ENCODE data around the gene MUC20.
A peak's percentile ranks its signal among the peaks of the same experiment; 100 is the strongest.
"Not testable (repeated sequence)": the region's sequence is repeated elsewhere in the genome, so short reads cannot be mapped to it uniquely, and the experiment has no call there.

Gene MUC20

DNA sequence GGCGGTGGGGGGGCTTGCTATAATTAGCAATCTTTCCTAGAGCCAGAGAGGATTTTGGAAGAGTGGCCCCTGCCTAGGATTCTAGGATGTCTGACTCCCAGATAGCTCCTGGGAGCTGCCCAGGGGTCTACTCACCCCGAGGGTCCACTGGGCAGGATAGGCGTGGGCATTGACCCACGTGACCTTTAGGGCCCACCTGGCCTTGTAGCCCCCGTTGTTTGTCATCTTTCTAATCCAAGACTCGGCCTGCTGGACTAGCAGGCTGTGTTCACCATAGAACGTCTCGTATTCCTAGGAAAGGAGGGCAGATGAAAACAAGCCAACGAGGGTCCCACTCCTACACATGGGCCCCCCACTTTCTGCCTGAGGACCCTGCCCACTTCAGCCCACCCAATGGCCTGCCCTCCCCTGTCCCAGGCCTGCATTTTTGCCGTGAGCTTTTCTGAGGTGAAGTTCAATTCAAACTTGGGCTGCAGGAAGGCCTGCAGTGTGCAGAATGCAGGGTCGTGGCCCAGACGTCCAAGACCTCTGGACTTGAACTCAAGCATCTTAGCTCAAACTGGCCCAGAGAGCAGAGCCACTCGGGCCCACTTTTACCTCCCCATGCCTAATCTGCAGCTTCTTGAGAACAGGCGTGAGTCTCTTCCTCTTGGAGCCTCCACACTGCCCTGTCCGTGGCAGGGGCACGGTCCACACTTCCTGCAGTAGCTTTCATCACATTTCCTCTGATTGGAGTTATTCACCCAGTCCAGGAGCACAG lies 49.5 kb downstream of the MUC20 start:
- Histone ChIP-seq H3K4me3 (ENCODE audit: low read length in 2 of 2) (no peak overlapping the region), H3K9me3 (ENCODE audit: control insufficient read depth in 2 of 2, low read length in 2 of 2) (no peaks in the 10 kb centered on the region), H3K27ac (ENCODE audit: low read depth in 2 of 2, low read length in 2 of 2) (no peak overlapping the region), H3K27me3 (ENCODE audit: control insufficient read depth in 2 of 2, insufficient read depth in 2 of 2, low read length in 2 of 2) (no peaks in the 10 kb centered on the region), H3K9ac (ENCODE audit: low read depth in 1 of 2, low read length in 2 of 2) (no peak overlapping the region), H3K4me1 (ENCODE audit: control insufficient read depth in 2 of 2, insufficient read depth in 2 of 2, low read length in 2 of 2) (no peaks in the 10 kb centered on the region), H3K36me3 (ENCODE audit: control insufficient read depth in 2 of 2, insufficient read depth in 2 of 2, low read length in 2 of 2) (peaks cover 27 to 67% of the 10 kb centered on the region in 2 donors)

DNA sequence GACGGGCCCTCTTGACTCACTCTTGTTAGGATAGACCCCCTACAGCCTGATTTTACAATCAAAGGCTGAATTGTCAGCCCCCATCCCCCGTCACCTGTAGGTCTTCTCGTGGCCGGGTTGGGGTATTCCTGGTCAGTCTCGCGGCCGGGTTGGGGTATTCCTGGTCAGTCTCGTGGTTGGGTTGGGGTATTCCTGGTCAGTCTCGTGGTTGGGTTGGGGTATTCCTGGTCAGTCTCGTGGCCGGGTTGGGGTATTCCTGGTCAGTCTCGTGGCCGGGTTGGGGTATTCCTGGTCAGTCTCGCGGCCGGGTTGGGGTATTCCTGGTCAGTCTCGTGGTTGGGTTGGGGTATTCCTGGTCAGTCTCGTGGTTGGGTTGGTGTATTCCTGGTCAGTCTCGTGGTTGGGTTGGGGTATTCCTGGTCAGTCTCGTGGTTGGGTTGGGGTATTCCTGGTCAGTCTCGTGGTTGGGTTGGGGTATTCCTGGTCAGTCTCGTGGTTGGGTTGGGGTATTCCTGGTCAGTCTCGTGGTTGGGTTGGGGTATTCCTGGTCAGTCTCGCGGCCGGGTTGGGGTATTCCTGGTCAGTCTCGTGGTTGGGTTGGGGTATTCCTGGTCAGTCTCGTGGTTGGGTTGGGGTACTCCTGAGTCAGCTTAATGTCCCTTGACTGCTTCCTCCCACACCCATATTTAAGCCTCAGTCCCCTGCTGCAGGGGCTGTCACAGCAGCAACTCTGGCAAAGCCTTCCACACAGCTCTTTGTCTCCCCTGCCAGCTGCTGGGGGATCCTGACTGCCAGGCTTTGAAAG lies 50.3 kb downstream of the MUC20 start:
- H3K4me1 ChIP-seq (ENCODE audit: control insufficient read depth in 2 of 2, insufficient read depth in 2 of 2, low read length in 2 of 2); H3K9ac ChIP-seq (ENCODE audit: low read depth in 1 of 2, low read length in 2 of 2); H3K27me3 ChIP-seq (ENCODE audit: control insufficient read depth in 2 of 2, insufficient read depth in 2 of 2, low read length in 2 of 2); H3K27ac ChIP-seq (ENCODE audit: low read depth in 2 of 2, low read length in 2 of 2); H3K4me3 ChIP-seq (ENCODE audit: low read length in 2 of 2); H3K9me3 ChIP-seq (ENCODE audit: control insufficient read depth in 2 of 2, low read length in 2 of 2): not testable (repeated sequence)
- H3K36me3 ChIP-seq (ENCODE audit: control insufficient read depth in 2 of 2, insufficient read depth in 2 of 2, low read length in 2 of 2): peaks cover 27 to 60% of the 10 kb centered on the region in 2 donors

DNA sequence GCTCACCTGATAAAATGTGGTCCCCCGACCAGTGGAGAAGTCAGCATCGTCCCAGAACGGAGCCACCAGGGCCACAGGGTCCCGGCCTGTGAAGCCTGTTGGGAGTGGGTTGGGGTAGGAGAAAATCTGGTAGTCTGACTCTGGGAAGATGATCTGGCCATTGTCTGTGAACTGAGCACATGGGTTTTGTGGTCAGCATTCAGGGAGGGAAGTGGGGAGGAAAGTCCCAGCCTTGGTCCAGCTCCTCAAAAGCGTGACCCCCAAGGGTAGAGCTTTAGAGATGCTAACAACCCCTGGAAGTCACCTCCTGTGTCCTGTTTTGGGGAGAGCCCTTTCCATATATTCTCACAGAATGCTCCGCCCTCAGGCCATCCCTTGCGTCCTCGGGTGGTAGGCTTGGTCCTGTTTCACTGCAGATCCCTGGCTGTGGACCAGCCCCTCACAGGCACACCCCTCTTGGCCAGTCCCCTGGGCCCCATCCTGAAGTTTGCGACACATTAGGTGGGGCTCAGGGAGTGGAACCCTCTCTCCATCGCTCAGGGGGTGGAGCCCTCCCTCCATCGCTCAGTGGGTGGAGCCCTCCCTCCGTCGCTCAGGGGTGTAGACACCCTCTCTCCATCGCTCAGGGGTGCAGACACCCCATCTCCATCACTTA lies 51.0 kb downstream of the MUC20 start:
- H3K9me3 ChIP-seq (ENCODE audit: control insufficient read depth in 2 of 2, low read length in 2 of 2): peaks cover 0 to 2% of the 10 kb centered on the region in 2 donors
- no peaks in the 10 kb centered on the region for H3K4me1 ChIP-seq (ENCODE audit: control insufficient read depth in 2 of 2, insufficient read depth in 2 of 2, low read length in 2 of 2)
- peaks cover 26 to 54% of the 10 kb centered on the region in 2 donors for H3K36me3 ChIP-seq (ENCODE audit: control insufficient read depth in 2 of 2, insufficient read depth in 2 of 2, low read length in 2 of 2)
- no peak overlapping the region for H3K27ac ChIP-seq (ENCODE audit: low read depth in 2 of 2, low read length in 2 of 2)
- no peaks in the 10 kb centered on the region for H3K27me3 ChIP-seq (ENCODE audit: control insufficient read depth in 2 of 2, insufficient read depth in 2 of 2, low read length in 2 of 2)
- no peak overlapping the region for H3K9ac ChIP-seq (ENCODE audit: low read depth in 1 of 2, low read length in 2 of 2)
- H3K4me3 ChIP-seq (ENCODE audit: low read length in 2 of 2): no peak overlapping the region

DNA sequence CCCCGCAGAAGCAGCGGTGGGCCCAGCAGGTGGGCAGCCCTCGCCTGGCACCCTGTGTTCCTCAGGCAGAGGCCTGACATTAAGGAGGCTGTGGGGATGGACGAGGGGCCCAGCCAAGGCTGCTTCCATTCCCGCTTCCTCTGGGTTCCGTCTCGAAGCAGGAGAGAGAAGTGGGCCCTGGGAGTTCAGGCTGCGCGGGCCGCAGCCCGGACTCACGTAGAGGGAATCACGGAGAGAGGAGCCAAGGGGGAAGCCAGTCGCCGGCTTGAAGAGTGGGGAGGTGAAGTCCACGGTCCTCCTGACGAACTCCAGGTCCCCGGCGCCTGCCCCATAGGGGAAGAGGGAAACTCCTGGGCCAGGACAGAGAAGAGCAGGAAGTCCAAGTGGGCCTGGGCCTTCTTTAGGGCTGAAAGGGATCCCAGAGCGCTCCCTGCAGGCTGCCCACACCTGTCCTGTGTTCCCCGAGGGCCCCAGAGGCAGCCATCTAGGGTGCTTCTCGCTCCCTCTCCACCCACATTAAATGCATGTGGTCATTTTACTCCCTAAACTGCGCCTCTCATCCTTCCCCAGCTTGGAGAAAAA lies 53.3 kb downstream of the MUC20 start:
- Histone ChIP-seq H3K4me3 (ENCODE audit: low read length in 2 of 2) (no peak overlapping the region), H3K27me3 (ENCODE audit: control insufficient read depth in 2 of 2, insufficient read depth in 2 of 2, low read length in 2 of 2) (no peaks in the 10 kb centered on the region), H3K36me3 (ENCODE audit: control insufficient read depth in 2 of 2, insufficient read depth in 2 of 2, low read length in 2 of 2) (peaks cover 23 to 48% of the 10 kb centered on the region in 2 donors), H3K9ac (ENCODE audit: low read depth in 1 of 2, low read length in 2 of 2) (no peak overlapping the region), H3K4me1 (ENCODE audit: control insufficient read depth in 2 of 2, insufficient read depth in 2 of 2, low read length in 2 of 2) (no peaks in the 10 kb centered on the region), H3K27ac (ENCODE audit: low read depth in 2 of 2, low read length in 2 of 2) (no peak overlapping the region), H3K9me3 (ENCODE audit: control insufficient read depth in 2 of 2, low read length in 2 of 2) (peaks cover 0 to 2% of the 10 kb centered on the region in 2 donors)

DNA sequence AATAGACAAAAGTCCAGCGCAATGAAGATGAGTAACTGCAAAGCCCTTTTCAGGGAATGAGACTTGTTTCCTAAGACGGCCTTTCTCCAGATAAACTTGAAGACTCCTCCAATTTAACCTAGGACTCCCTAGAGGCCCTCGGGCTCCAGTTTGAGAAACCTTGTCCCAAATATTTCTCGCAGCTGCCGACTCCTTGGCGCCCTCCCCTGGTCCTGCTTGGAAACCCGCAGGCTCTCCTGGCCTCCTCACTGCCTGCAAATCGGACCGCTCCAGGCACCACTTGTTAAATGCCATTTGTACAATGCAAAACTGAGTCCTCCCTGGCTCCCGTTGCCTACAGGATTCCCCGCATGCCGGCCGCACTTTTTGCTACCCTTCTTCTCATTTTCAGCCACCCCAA lies 54.1 kb downstream of the MUC20 start:
- no peak overlapping the region for H3K4me3 ChIP-seq (ENCODE audit: low read length in 2 of 2)
- no peaks in the 10 kb centered on the region for H3K4me1 ChIP-seq (ENCODE audit: control insufficient read depth in 2 of 2, insufficient read depth in 2 of 2, low read length in 2 of 2)
- H3K9ac ChIP-seq (ENCODE audit: low read depth in 1 of 2, low read length in 2 of 2): no peak overlapping the region
- no peaks in the 10 kb centered on the region for H3K27me3 ChIP-seq (ENCODE audit: control insufficient read depth in 2 of 2, insufficient read depth in 2 of 2, low read length in 2 of 2)
- no peak overlapping the region for H3K27ac ChIP-seq (ENCODE audit: low read depth in 2 of 2, low read length in 2 of 2)
- H3K9me3 ChIP-seq (ENCODE audit: control insufficient read depth in 2 of 2, low read length in 2 of 2): peaks cover 0 to 2% of the 10 kb centered on the region in 2 donors
- H3K36me3 ChIP-seq (ENCODE audit: control insufficient read depth in 2 of 2, insufficient read depth in 2 of 2, low read length in 2 of 2): peaks cover 31 to 47% of the 10 kb centered on the region in 2 donors

DNA sequence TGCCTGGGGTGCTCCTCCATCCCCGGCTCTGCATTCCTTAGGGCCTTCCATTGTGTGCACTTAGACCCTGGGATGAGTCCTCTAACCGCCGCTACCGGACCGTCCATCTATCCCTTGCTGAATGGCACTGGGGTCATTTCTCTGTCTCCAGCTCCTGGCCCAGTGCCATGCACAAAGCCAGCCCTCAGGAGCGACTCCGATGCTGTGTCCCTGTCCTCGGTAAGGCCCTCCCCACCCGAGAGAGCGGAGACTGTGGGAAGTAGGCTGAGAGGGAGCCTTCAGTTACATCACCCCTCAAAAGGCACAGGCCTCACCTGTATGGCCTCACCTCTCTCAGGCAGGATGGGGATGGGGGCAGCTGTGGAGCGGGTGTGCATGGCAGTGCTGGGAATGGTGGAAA lies 57.2 kb downstream of the MUC20 start:
- Histone ChIP-seq H3K27ac (ENCODE audit: low read depth in 2 of 2, low read length in 2 of 2) (peak overlapping the region; percentile 6 to 38), H3K36me3 (ENCODE audit: control insufficient read depth in 2 of 2, insufficient read depth in 2 of 2, low read length in 2 of 2) (peaks cover 35 to 49% of the 10 kb centered on the region in 2 donors), H3K9me3 (ENCODE audit: control insufficient read depth in 2 of 2, low read length in 2 of 2) (peaks cover 0 to 2% of the 10 kb centered on the region in 2 donors), H3K27me3 (ENCODE audit: control insufficient read depth in 2 of 2, insufficient read depth in 2 of 2, low read length in 2 of 2) (no peaks in the 10 kb centered on the region), H3K4me1 (ENCODE audit: control insufficient read depth in 2 of 2, insufficient read depth in 2 of 2, low read length in 2 of 2) (no peaks in the 10 kb centered on the region), H3K4me3 (ENCODE audit: low read length in 2 of 2) (no peak overlapping the region), H3K9ac (ENCODE audit: low read depth in 1 of 2, low read length in 2 of 2) (no peak overlapping the region)

DNA sequence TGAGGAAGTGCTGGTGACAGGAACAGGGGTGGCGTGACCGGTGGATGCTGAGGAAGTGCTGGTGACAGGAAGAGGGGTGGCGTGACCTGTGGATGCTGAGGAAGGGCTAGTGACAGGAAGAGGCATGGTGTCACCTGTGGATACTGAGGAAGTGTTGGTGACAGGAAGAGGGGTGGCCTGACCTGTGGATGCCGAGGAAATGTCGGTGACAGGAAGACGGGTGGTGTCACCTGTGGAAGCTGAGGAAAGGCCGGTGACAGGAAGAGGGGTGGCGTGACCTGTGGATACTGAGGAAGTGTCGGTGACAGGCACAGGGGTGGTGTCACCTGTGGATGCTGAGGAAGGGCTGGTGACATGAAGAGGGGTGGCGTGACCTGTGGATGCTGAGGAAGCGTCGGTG lies 60.5 kb downstream of the MUC20 start:
- not testable (repeated sequence) for H3K4me3 ChIP-seq (ENCODE audit: low read length in 2 of 2); H3K27me3 ChIP-seq (ENCODE audit: control insufficient read depth in 2 of 2, insufficient read depth in 2 of 2, low read length in 2 of 2); H3K27ac ChIP-seq (ENCODE audit: low read depth in 2 of 2, low read length in 2 of 2); H3K9me3 ChIP-seq (ENCODE audit: control insufficient read depth in 2 of 2, low read length in 2 of 2); H3K4me1 ChIP-seq (ENCODE audit: control insufficient read depth in 2 of 2, insufficient read depth in 2 of 2, low read length in 2 of 2); H3K9ac ChIP-seq (ENCODE audit: low read depth in 1 of 2, low read length in 2 of 2)
- H3K36me3 ChIP-seq (ENCODE audit: control insufficient read depth in 2 of 2, insufficient read depth in 2 of 2, low read length in 2 of 2): peaks cover 43 to 60% of the 10 kb centered on the region in 2 donors
